Measurements from ENCODE around the gene DACH1. TPM values are rescaled to one million over a fixed set of nuclear protein-coding genes. Genes with fewer than 3 reads are reported as not detected.

DACH1 gene
- total and polyA plus RNA-seq, 2 donors (not counting 3 experiments of a cell fraction or from before 2014, with no cell fraction given): 8.6 to 28.3 TPM

DNA sequence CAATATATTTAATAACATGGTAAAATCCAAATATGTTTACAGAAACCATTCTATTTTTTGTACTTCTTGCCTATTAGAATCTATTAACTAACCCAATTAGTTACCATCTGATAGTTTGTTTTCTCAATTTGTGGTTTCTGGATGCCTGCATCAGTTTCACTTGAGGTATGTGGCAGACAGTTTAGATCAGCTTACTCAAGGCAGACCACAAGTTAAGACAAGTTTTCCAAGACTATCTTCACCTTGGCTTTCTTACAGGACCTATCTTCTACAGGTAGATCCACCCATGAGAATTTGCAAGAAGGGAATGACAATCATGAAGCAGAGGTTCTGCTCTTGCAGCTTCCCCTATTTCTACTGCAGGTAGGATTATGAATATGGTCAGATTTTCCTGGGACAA is 458.6 kb downstream of the DACH1 start:
- dilution Hi-C loops (cut with MboI; ENCODE audit: extremely low pct_ligation_motif_present, low sequenced_read_pairs) (no loop called here), intact Hi-C loops (cut with micrococcal nuclease) (no loop called here)
- no TSS peak for BruUV-seq (replicated peaks)
- Histone ChIP-seq H3K4me1 (ENCODE audit: control insufficient read depth, extremely low read depth, insufficient read depth, low read length) (no peaks in the 10 kb centered on the region), H3K79me2 (ENCODE audit: control insufficient read depth, insufficient read depth, low read length) (no peaks in the 10 kb centered on the region), H3K9me3 (replicated peaks; ENCODE audit: control insufficient read depth, insufficient read depth, low read length) (no peaks in the 10 kb centered on the region), H3K36me3 (ENCODE audit: control insufficient read depth in 2 of 2, extremely low read depth in 1 of 2, insufficient read depth in 2 of 2, low read length in 2 of 2) (no peaks in the 10 kb centered on the region), H3K9me1 (replicated peaks; ENCODE audit: control insufficient read depth, extremely low read depth, insufficient read depth, low read length) (no peaks in the 10 kb centered on the region), H3K4me2 (ENCODE audit: insufficient read depth, low read length) (no peak overlapping the region), H3K9ac (replicated peaks; ENCODE audit: extremely low read depth, insufficient read depth, low read length) (no peak overlapping the region), H3K4me3 (replicated peaks in 1 of 3; ENCODE audit: insufficient read depth in 1 of 3, low read depth in 1 of 3, low read length in 3 of 3) (no peak overlapping the region), H3K27me3 (ENCODE audit: control insufficient read depth in 2 of 2, insufficient read depth in 2 of 2, low read length in 2 of 2) (no peaks in the 10 kb centered on the region), H2AFZ (ENCODE audit: low read depth, low read length) (no peak overlapping the region), H4K20me1 (replicated peaks; ENCODE audit: control insufficient read depth, extremely low read depth, insufficient read depth, low read length) (no peaks in the 10 kb centered on the region), H3K27ac (ENCODE audit: insufficient read depth, low read depth, low read length) (no peak overlapping the region)
- no peak for DNase-seq (ENCODE audit: low read depth, low spot score)
- ChIA-PET POLR2A (no interaction called here), CTCF (no interaction called here)
- no peak for FAIRE-seq
- TF ChIP-seq, protein P1, sequence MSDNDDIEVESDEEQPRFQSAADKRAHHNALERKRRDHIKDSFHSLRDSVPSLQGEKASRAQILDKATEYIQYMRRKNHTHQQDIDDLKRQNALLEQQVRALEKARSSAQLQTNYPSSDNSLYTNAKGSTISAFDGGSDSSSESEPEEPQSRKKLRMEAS (IDR thresholded peaks at IDR 0.05; ENCODE audit: insufficient read depth, insufficient read length): no peak
- TF ChIP-seq EZH2 (IDR thresholded peaks at IDR 0.05; ENCODE audit: borderline replicate concordance, low read depth, low read length, severe bottlenecking): no peak
- no peak for TF ChIP-seq POLR2AphosphoS5 (IDR thresholded peaks at IDR 0.05; ENCODE audit: insufficient read depth, low read depth, low read length)
- TF ChIP-seq FOS (IDR thresholded peaks at IDR 0.05; ENCODE audit: borderline replicate concordance, insufficient read depth, low read length): no peak

- DNase-seq (ENCODE audit: low read depth, low spot score): no peak
- no peaks in the 10 kb centered on the region for H4K20me1 ChIP-seq (replicated peaks; ENCODE audit: control insufficient read depth, extremely low read depth, insufficient read depth, low read length)
- no peaks in the 10 kb centered on the region for H3K9me1 ChIP-seq (replicated peaks; ENCODE audit: control insufficient read depth, extremely low read depth, insufficient read depth, low read length)
- intact Hi-C loops (cut with micrococcal nuclease) (loop anchor here (10.0 kb wide), 1 partner anchor 65 kb away; no protein-coding TSS in a partner anchor), dilution Hi-C loops (cut with MboI; ENCODE audit: extremely low pct_ligation_motif_present, low sequenced_read_pairs) (no loop called here)
- CTCF ChIA-PET: interaction anchor here (1.4 kb wide), 1 partner anchor 12 kb away, joined by 3 read pairs; no protein-coding TSS in a partner anchor
- no peaks in the 10 kb centered on the region for H3K36me3 ChIP-seq (ENCODE audit: control insufficient read depth in 2 of 2, extremely low read depth in 1 of 2, insufficient read depth in 2 of 2, low read length in 2 of 2)
- H3K27ac ChIP-seq (ENCODE audit: insufficient read depth, low read depth, low read length): no peak overlapping the region
- H3K4me1 ChIP-seq (ENCODE audit: control insufficient read depth, extremely low read depth, insufficient read depth, low read length): no peaks in the 10 kb centered on the region
- no peak overlapping the region for H3K9ac ChIP-seq (replicated peaks; ENCODE audit: extremely low read depth, insufficient read depth, low read length)
- no peaks in the 10 kb centered on the region for H3K79me2 ChIP-seq (ENCODE audit: control insufficient read depth, insufficient read depth, low read length)
- POLR2A ChIA-PET: no interaction called here
- no peaks in the 10 kb centered on the region for H3K9me3 ChIP-seq (replicated peaks; ENCODE audit: control insufficient read depth, insufficient read depth, low read length)
- H3K4me2 ChIP-seq (ENCODE audit: insufficient read depth, low read length): no peak overlapping the region
- no TSS peak for BruUV-seq (replicated peaks)
- TF ChIP-seq GATA2 (IDR thresholded peaks at IDR 0.05; ENCODE audit: insufficient read depth, insufficient read length, low read depth, low read length): no peak
- no peak for TF ChIP-seq POLR2A (IDR thresholded peaks at IDR 0.05; ENCODE audit: low read depth, low read length)
- TF ChIP-seq, protein P1 (IDR thresholded peaks at IDR 0.05; ENCODE audit: insufficient read depth, insufficient read length): no peak
- TF ChIP-seq JUN (IDR thresholded peaks at IDR 0.05; ENCODE audit: borderline replicate concordance, insufficient read depth, insufficient read length, low read depth): no peak
- TF ChIP-seq CTCF (IDR thresholded peaks at IDR 0.05; ENCODE audit: extremely low read depth in 1 of 2, insufficient read depth in 1 of 2, low read depth in 1 of 2, low read length in 2 of 2): no peak
- TF ChIP-seq EZH2 (IDR thresholded peaks at IDR 0.05; ENCODE audit: borderline replicate concordance, low read depth, low read length, severe bottlenecking): no peak
- TF ChIP-seq MYC (IDR thresholded peaks at IDR 0.05; ENCODE audit: low read depth, low read length): no peak
- H3K4me3 ChIP-seq (replicated peaks in 1 of 3; ENCODE audit: insufficient read depth in 1 of 3, low read depth in 1 of 3, low read length in 3 of 3): no peak overlapping the region
- no peaks in the 10 kb centered on the region for H3K27me3 ChIP-seq (ENCODE audit: control insufficient read depth in 2 of 2, insufficient read depth in 2 of 2, low read length in 2 of 2)
- no peak for FAIRE-seq
- H2AFZ ChIP-seq (ENCODE audit: low read depth, low read length): no peak overlapping the region
Observed at GRCh38 chr13:71399631-71400215, 467.3 kb downstream of the DACH1 start.

All from endothelial cell of umbilical vein (primary cell).